GM19324 (cell line): ENCODE measurements around the gene DCP1A.
"Not testable (repeated sequence)": the region's sequence is repeated elsewhere in the genome, so short reads cannot be mapped to it uniquely, and the experiment has no call there.

Experiments used
- ATAC-seq: cut with Tn5 transposase; IDR thresholded peaks from one replicate; pipeline ENCODE4 v1.9.1; 2021; ENCODE audit warnings: mild to moderate bottlenecking, moderate library complexity; ENCODE audit not compliant: unreplicated experiment, low FRiP score

The DCP1A gene

GRCh38 chr3:53331871-53332270 is 15.5 kb downstream of the DCP1A start:
- no peak for ATAC-seq

GRCh38 chr3:53329897-53330296 is 17.4 kb downstream of the DCP1A start:
- ATAC-seq, result no peak

GRCh38 chr3:53328746-53329145 is 18.6 kb downstream of the DCP1A start:
- no peak for ATAC-seq

- not testable (repeated sequence) for ATAC-seq
Observed at GRCh38 chr3:53327986-53328385, 19.4 kb downstream of the DCP1A start.

GRCh38 chr3:53324105-53324504 is 23.2 kb downstream of the DCP1A start:
- no peak for ATAC-seq

- no peak for ATAC-seq
Observed at GRCh38 chr3:53320697-53321096, 26.6 kb downstream of the DCP1A start.

- no peak for ATAC-seq
Observed at GRCh38 chr3:53318522-53318921, 28.8 kb downstream of the DCP1A start.

GRCh38 chr3:53312832-53313231 is 34.5 kb downstream of the DCP1A start:
- no peak for ATAC-seq

- no peak for ATAC-seq
Observed at GRCh38 chr3:53311882-53312281, 35.5 kb downstream of the DCP1A start.

- no peak for ATAC-seq
Observed at GRCh38 chr3:53303957-53304356, 43.4 kb downstream of the DCP1A start.

- no peak for ATAC-seq
Observed at GRCh38 chr3:53303549-53303948, 43.8 kb downstream of the DCP1A start.

- no peak for ATAC-seq
Observed at GRCh38 chr3:53300826-53301225, 46.5 kb downstream of the DCP1A start.

- not testable (repeated sequence) for ATAC-seq
Observed at GRCh38 chr3:53299611-53300023, 47.7 kb downstream of the DCP1A start.

- no peak for ATAC-seq
Observed at GRCh38 chr3:53295410-53295809, 51.9 kb downstream of the DCP1A start.

- no peak for ATAC-seq
Observed at GRCh38 chr3:53293867-53294266, 53.5 kb downstream of the DCP1A start.

- ATAC-seq, result no peak
Observed at GRCh38 chr3:53288214-53288613, 59.1 kb downstream of the DCP1A start.

GRCh38 chr3:53287131-53287629 is 60.2 kb downstream of the DCP1A start:
- no peak for ATAC-seq

- no peak for ATAC-seq
Observed at GRCh38 chr3:53286727-53287126, 60.6 kb downstream of the DCP1A start.

- no peak for ATAC-seq
Observed at GRCh38 chr3:53282581-53282980, 64.8 kb downstream of the DCP1A start.

GRCh38 chr3:53278667-53279066 is 68.7 kb downstream of the DCP1A start:
- no peak for ATAC-seq

GRCh38 chr3:53274938-53275605 is 72.3 kb downstream of the DCP1A start:
- ATAC-seq, result no peak

- ATAC-seq, result no peak
Observed at GRCh38 chr3:53273146-53273670, 74.1 kb downstream of the DCP1A start.
